Caco-2 (cell line): ENCODE measurements around the gene PCBP3. TPM values are rescaled to one million over a fixed set of nuclear protein-coding genes. Genes with fewer than 3 reads are reported as not detected.

Experiments
- BruUV-seq: library from RNA; stranded (reverse); fragments of 400-500 nt; replicated peaks from 2 replicates; lab custom pipeline; 2021; lab: Mats Ljungman, UMichigan
- CTCF ChIA-PET: fragments of 300-600 bp; sonication (Branson Sonifier 250); formaldehyde crosslinking; loops from one replicate; lab custom pipeline; 2022; ENCODE audit warnings: antibody characterized with exemption; lab: Charles Lee
- POLR2A ChIA-PET: fragments of 300-600 bp; sonication (Branson Sonifier 250); formaldehyde crosslinking; loops from one replicate; lab custom pipeline; 2022; ENCODE audit warnings: antibody characterized with exemption; lab: Charles Lee
- DNase-seq, 2 experiments: peaks; one replicate each; pipeline versions ENCODE4 v3.0.0 to v3.0.0-alpha.2; 2020 to 2022
- H3K27me3 ChIP-seq: replicated peaks from 2 replicates; pipeline ENCODE4 v1.6.0; 2011; ENCODE audit warnings: low read length; ENCODE audit not compliant: control insufficient read depth, insufficient read depth
- H3K36me3 ChIP-seq: 2 replicates; pipeline ENCODE4 v1.5.1; 2011; ENCODE audit warnings: low read length; ENCODE audit not compliant: control insufficient read depth, insufficient read depth
- H3K4me1 ChIP-seq: fragments of 250-450 bp; sonication (Bioruptor Pico); 2 replicates; pipeline ENCODE4 v1.5.1; 2020; ENCODE audit warnings: mild to moderate bottlenecking
- H3K4me3 ChIP-seq: 2 replicates; pipeline ENCODE4 v1.5.1; 2011; ENCODE audit warnings: low read depth, mild to moderate bottlenecking, control low read depth, low read length
- H3K9me3 ChIP-seq: fragments of 250-450 bp; sonication (Bioruptor Pico); 2 replicates; pipeline ENCODE4 v1.5.1; 2020; ENCODE audit warnings: mild to moderate bottlenecking, moderate library complexity
- H3K27ac Mint-ChIP-seq: one replicate; pipeline ENCODE4 v1.8.0; 2022; ENCODE audit warnings: mixed read lengths; ENCODE audit not compliant: unreplicated experiment
- H3K27me3 Mint-ChIP-seq: one replicate; pipeline ENCODE4 v1.8.0; 2022; ENCODE audit warnings: mixed read lengths; ENCODE audit not compliant: insufficient read depth, unreplicated experiment
- H3K36me3 Mint-ChIP-seq: one replicate; pipeline ENCODE4 v1.8.0; 2022; ENCODE audit warnings: mild to moderate bottlenecking, mixed read lengths; ENCODE audit not compliant: insufficient read depth, unreplicated experiment
- H3K4me1 Mint-ChIP-seq: one replicate; pipeline ENCODE4 v1.8.0; 2022; ENCODE audit warnings: low read depth, mixed read lengths; ENCODE audit not compliant: unreplicated experiment
- H3K4me3 Mint-ChIP-seq: one replicate; pipeline ENCODE4 v1.8.0; 2022; ENCODE audit warnings: mild to moderate bottlenecking, moderate library complexity, mixed read lengths; ENCODE audit not compliant: unreplicated experiment
- H3K9me3 Mint-ChIP-seq: one replicate; pipeline ENCODE4 v1.8.0; 2022; ENCODE audit warnings: mixed read lengths; ENCODE audit not compliant: unreplicated experiment
- intact Hi-C: fragments of 100-400 bp; cut with micrococcal nuclease; formaldehyde crosslinking; loops from one replicate; pipeline ENCODE4 v1.10.0; 2022; ENCODE audit not compliant: unreplicated experiment
- total RNA-seq: library from RNA; stranded (reverse); gene quantifications from 2 replicates; pipeline ENCODE4 v1.2.3, GENCODE V29; 2022
- TF ChIP-seq, protein P1 (sequence below), 2 experiments: fragments of 200-600 bp in 1 of 2; IDR thresholded peaks; 1 replicate in 1 of 2; 2 replicates in 1 of 2; pipeline versions ENCODE4 v1.5.1 to v1.8.0; 2011 to 2022; ENCODE audit warnings: antibody characterized with exemption in 1 of 2, control low read depth in 1 of 2, inconsistent platforms in 1 of 2, low read depth in 1 of 2, low read length in 1 of 2, mild to moderate bottlenecking in 1 of 2, moderate library complexity in 1 of 2; ENCODE audit not compliant: insufficient read depth in 1 of 2, severe bottlenecking in 1 of 2, unreplicated experiment in 1 of 2

The PCBP3 gene
- total RNA-seq, 1 experiment from 2014 or later: 0.75 TPM

DNA sequence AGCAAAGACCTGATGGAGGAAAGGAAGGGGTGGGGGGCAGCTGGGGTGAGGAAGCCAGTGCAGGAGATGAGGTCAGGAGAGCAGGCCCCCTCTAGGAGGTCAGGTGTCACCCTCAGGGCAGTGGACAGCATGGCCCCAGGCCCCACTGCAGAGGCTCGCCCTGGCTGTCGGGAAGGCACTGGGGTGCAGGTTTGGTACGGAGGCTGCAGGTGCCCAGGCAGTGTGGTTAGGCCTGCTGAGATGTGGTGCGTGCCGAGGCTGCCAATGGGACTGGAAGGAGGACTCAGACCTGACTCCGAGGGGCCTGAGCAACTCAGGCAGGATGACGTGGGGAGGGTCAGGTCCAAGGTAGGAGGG lies 82.3 kb downstream of the PCBP3 start:
- DNase-seq: no peak
- Histone ChIP-seq H3K4me1 (no peaks in the 10 kb centered on the region), H3K27me3 (no peaks in the 10 kb centered on the region), H3K9me3 (no peaks in the 10 kb centered on the region), H3K36me3 (no peaks in the 10 kb centered on the region), H3K4me3 (no peak overlapping the region)
- CTCF ChIA-PET: no interaction called here
- intact Hi-C loops: no loop called here
- Mint-ChIP-seq H3K4me3 (no peak overlapping the region), H3K27ac (no peak overlapping the region), H3K9me3 (no peaks in the 10 kb centered on the region), H3K36me3 (no peaks in the 10 kb centered on the region), H3K4me1 (no peaks in the 10 kb centered on the region), H3K27me3 (peaks cover 11% of the 10 kb centered on the region)
- POLR2A ChIA-PET: interaction anchor here (0.6 kb wide), 1 partner anchor 19 kb away, joined by 3 read pairs; no protein-coding TSS in a partner anchor
- TF ChIP-seq, protein P1, sequence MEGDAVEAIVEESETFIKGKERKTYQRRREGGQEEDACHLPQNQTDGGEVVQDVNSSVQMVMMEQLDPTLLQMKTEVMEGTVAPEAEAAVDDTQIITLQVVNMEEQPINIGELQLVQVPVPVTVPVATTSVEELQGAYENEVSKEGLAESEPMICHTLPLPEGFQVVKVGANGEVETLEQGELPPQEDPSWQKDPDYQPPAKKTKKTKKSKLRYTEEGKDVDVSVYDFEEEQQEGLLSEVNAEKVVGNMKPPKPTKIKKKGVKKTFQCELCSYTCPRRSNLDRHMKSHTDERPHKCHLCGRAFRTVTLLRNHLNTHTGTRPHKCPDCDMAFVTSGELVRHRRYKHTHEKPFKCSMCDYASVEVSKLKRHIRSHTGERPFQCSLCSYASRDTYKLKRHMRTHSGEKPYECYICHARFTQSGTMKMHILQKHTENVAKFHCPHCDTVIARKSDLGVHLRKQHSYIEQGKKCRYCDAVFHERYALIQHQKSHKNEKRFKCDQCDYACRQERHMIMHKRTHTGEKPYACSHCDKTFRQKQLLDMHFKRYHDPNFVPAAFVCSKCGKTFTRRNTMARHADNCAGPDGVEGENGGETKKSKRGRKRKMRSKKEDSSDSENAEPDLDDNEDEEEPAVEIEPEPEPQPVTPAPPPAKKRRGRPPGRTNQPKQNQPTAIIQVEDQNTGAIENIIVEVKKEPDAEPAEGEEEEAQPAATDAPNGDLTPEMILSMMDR (IDR thresholded peaks at IDR 0.05; ENCODE audit: insufficient read depth in 1 of 2, low read depth in 1 of 2, low read length in 1 of 2, severe bottlenecking in 1 of 2, unreplicated experiment in 1 of 2): no peak
- no TSS peak for BruUV-seq

DNA sequence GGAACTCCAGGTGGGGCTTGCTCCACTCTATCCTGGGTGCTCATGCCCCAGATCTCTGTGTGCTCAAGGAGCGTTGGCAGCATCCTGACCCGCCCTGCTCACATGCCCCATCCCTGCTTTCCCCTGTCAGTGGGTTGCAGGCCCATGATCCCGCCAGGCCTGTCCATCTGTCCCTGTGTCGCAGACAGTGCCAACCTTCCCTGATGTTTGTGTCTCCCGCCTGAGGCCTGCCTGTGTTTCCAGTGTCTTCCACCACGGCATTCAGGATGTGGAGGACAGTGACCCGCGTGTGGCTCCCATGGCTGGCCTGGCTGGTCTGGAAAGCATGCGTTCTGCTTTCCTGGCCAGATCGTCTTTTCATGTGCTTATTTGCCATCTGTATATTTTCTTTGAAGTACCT lies 82.9 kb downstream of the PCBP3 start:
- Mint-ChIP-seq H3K27me3 (peaks cover 15% of the 10 kb centered on the region), H3K27ac (no peak overlapping the region), H3K9me3 (no peaks in the 10 kb centered on the region), H3K36me3 (no peaks in the 10 kb centered on the region), H3K4me1 (no peaks in the 10 kb centered on the region), H3K4me3 (no peak overlapping the region)
- POLR2A ChIA-PET: no interaction called here
- no peaks in the 10 kb centered on the region for H3K9me3 ChIP-seq
- CTCF ChIA-PET: no interaction called here
- H3K4me1 ChIP-seq: no peaks in the 10 kb centered on the region
- no peaks in the 10 kb centered on the region for H3K36me3 ChIP-seq
- BruUV-seq: no TSS peak
- intact Hi-C loops: no loop called here
- DNase-seq: no peak
- TF ChIP-seq, protein P1 (IDR thresholded peaks at IDR 0.05; ENCODE audit: insufficient read depth in 1 of 2, low read depth in 1 of 2, low read length in 1 of 2, severe bottlenecking in 1 of 2, unreplicated experiment in 1 of 2): no peak
- no peak overlapping the region for H3K4me3 ChIP-seq
- no peaks in the 10 kb centered on the region for H3K27me3 ChIP-seq

GRCh38 chr21:45727390-45727789 lies 83.9 kb downstream of the PCBP3 start:
- Histone ChIP-seq H3K9me3 (no peaks in the 10 kb centered on the region), H3K27me3 (no peaks in the 10 kb centered on the region), H3K36me3 (no peaks in the 10 kb centered on the region), H3K4me1 (no peaks in the 10 kb centered on the region), H3K4me3 (no peak overlapping the region)
- Mint-ChIP-seq H3K4me1 (no peaks in the 10 kb centered on the region), H3K27me3 (peaks cover 15% of the 10 kb centered on the region), H3K36me3 (no peaks in the 10 kb centered on the region), H3K4me3 (no peak overlapping the region), H3K9me3 (no peaks in the 10 kb centered on the region), H3K27ac (no peak overlapping the region)
- intact Hi-C loops: no loop called here
- BruUV-seq: no TSS peak
- DNase-seq: no peak
- ChIA-PET CTCF (no interaction called here), POLR2A (no interaction called here)
- TF ChIP-seq, protein P1 (IDR thresholded peaks at IDR 0.05; ENCODE audit: insufficient read depth in 1 of 2, low read depth in 1 of 2, low read length in 1 of 2, severe bottlenecking in 1 of 2, unreplicated experiment in 1 of 2): no peak
